Camera-type eye (tissue), 1 donor: ENCODE measurements around the gene TSPYL2. TPM values are rescaled to one million over a fixed set of nuclear protein-coding genes. Genes with fewer than 3 reads are reported as not detected.

Source experiments
- total RNA-seq: library from RNA; depleted of rRNA; stranded (reverse); fragments of >200 nt; gene quantifications from one replicate; pipeline ENCODE4 v1.2.3, GENCODE V29; 2014

TSPYL2 gene
- total RNA-seq: 37.1 TPM

GRCh38 chrX:53081925-53082772, at the start of gene TSPYL2:
TSPYL2 (plus strand) TSS chrX:53082367; CDS start chrX:53082499, 132 bp downstream.

GRCh38 chrX:53048169-53049126, 33.7 kb upstream of the TSPYL2 start, which contains the start of gene GPR173:
GPR173 (plus strand) TSS chrX:53048789; CDS start chrX:53076622, 27,833 bp downstream.

GRCh38 chrX:53093748-53094581, 11.8 kb downstream of the TSPYL2 start, which contains the start of gene KANTR:
KANTR (plus strand) TSS chrX:53094142; CDS start chrX:53124273, 30,131 bp downstream.

Other genes with a start within 250 kb of the TSPYL2 start
- not detected for gene XAGE3, start 214.3 kb upstream of the TSPYL2 start, total RNA-seq
- 33.8 TPM for gene FAM156B, start 185.0 kb upstream of the TSPYL2 start, total RNA-seq
- gene FAM156A, start 123.8 kb upstream of the TSPYL2 start, total RNA-seq: 53.8 TPM
- 26.3 TPM for gene GPR173, start 33.6 kb upstream of the TSPYL2 start, total RNA-seq
- 50.6 TPM for gene KANTR, start 11.8 kb downstream of the TSPYL2 start, total RNA-seq
- 205 TPM for gene KDM5C, start 142.8 kb downstream of the TSPYL2 start, total RNA-seq
- gene IQSEC2, start 199.2 kb downstream of the TSPYL2 start, total RNA-seq: 8.9 TPM